ENCODE data around the gene LRRTM3. TPM values are rescaled to one million over a fixed set of nuclear protein-coding genes. Genes with fewer than 3 reads are reported as not detected.

The LRRTM3 gene
- total RNA-seq, 1 donor from 2014 or later, result 2.8 TPM

GRCh38 chr10:67043041-67043440, 117.2 kb downstream of the LRRTM3 start:
- no peak overlapping the region for H3K4me3 Mint-ChIP-seq
- no peak for DNase-seq (ENCODE audit: low read depth, low spot score)
- peaks cover 2% of the 10 kb centered on the region for H3K36me3 Mint-ChIP-seq (ENCODE audit: low read depth)
- H3K27me3 Mint-ChIP-seq (ENCODE audit: low read depth), result no peaks in the 10 kb centered on the region
- H3K27ac Mint-ChIP-seq (ENCODE audit: unreplicated experiment), result no peak overlapping the region
- TF ChIP-seq, protein P1, sequence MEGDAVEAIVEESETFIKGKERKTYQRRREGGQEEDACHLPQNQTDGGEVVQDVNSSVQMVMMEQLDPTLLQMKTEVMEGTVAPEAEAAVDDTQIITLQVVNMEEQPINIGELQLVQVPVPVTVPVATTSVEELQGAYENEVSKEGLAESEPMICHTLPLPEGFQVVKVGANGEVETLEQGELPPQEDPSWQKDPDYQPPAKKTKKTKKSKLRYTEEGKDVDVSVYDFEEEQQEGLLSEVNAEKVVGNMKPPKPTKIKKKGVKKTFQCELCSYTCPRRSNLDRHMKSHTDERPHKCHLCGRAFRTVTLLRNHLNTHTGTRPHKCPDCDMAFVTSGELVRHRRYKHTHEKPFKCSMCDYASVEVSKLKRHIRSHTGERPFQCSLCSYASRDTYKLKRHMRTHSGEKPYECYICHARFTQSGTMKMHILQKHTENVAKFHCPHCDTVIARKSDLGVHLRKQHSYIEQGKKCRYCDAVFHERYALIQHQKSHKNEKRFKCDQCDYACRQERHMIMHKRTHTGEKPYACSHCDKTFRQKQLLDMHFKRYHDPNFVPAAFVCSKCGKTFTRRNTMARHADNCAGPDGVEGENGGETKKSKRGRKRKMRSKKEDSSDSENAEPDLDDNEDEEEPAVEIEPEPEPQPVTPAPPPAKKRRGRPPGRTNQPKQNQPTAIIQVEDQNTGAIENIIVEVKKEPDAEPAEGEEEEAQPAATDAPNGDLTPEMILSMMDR (conservative IDR thresholded peaks at IDR 0.05), result no peak
- no peaks in the 10 kb centered on the region for H3K9me3 Mint-ChIP-seq
- no peaks in the 10 kb centered on the region for H3K4me1 Mint-ChIP-seq

- Mint-ChIP-seq H3K4me3 (no peak overlapping the region), H3K36me3 (ENCODE audit: low read depth) (peaks cover 2% of the 10 kb centered on the region), H3K27me3 (ENCODE audit: low read depth) (no peaks in the 10 kb centered on the region), H3K4me1 (peaks cover 5% of the 10 kb centered on the region), H3K9me3 (no peaks in the 10 kb centered on the region), H3K27ac (ENCODE audit: unreplicated experiment) (no peak overlapping the region)
- TF ChIP-seq, protein P1 (conservative IDR thresholded peaks at IDR 0.05), result no peak
- DNase-seq (ENCODE audit: low read depth, low spot score), result no peak
Observed at GRCh38 chr10:67045404-67045803, 119.6 kb downstream of the LRRTM3 start.

GRCh38 chr10:67046507-67046906, 120.7 kb downstream of the LRRTM3 start:
- Mint-ChIP-seq H3K9me3 (no peaks in the 10 kb centered on the region), H3K4me3 (no peak overlapping the region), H3K4me1 (peaks cover 10% of the 10 kb centered on the region), H3K27ac (ENCODE audit: unreplicated experiment) (no peak overlapping the region), H3K36me3 (ENCODE audit: low read depth) (peaks cover 2% of the 10 kb centered on the region), H3K27me3 (ENCODE audit: low read depth) (no peaks in the 10 kb centered on the region)
- DNase-seq (ENCODE audit: low read depth, low spot score), result no peak
- TF ChIP-seq, protein P1 (conservative IDR thresholded peaks at IDR 0.05), result no peak

- Mint-ChIP-seq H3K4me3 (no peak overlapping the region), H3K27me3 (ENCODE audit: low read depth) (no peaks in the 10 kb centered on the region)
- DNase-seq (ENCODE audit: low read depth, low spot score), result no peak
Observed at GRCh38 chr10:67049988-67050387, 124.2 kb downstream of the LRRTM3 start.

DNA sequence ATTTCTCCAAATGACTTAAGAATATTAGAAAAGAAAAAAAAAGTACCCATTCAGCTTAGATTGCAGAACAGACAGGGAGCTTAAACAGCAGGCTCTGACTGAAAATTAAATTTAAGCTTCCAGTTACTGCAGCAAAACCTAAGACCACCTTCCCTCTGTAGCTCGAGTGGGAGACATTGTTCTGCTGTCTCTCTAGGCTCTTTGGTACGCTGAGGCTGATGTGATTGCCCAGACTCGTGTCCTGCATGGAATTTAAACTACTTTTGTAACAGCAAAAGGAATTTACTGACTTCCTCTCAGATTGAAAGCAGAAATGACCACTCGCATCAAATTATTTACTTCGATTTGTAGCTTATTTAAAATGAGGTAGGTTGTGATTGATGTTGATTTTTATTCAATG, 124.6 kb downstream of the LRRTM3 start:
- DNase-seq (ENCODE audit: low read depth, low spot score), result no peak
- H3K4me1 Mint-ChIP-seq, result peaks cover 15% of the 10 kb centered on the region
- peaks cover 2% of the 10 kb centered on the region for H3K36me3 Mint-ChIP-seq (ENCODE audit: low read depth)
- H3K9me3 Mint-ChIP-seq, result no peaks in the 10 kb centered on the region
- no peaks in the 10 kb centered on the region for H3K27me3 Mint-ChIP-seq (ENCODE audit: low read depth)
- no peak overlapping the region for H3K4me3 Mint-ChIP-seq
- TF ChIP-seq, protein P1 (conservative IDR thresholded peaks at IDR 0.05), result no peak
- peak overlapping the region; percentile 36 for H3K27ac Mint-ChIP-seq (ENCODE audit: unreplicated experiment)

More at GRCh38 chr10:67049988-67050387, 124.2 kb downstream of the LRRTM3 start:
- TF ChIP-seq, protein P1 (conservative IDR thresholded peaks at IDR 0.05), result no peak
- H3K4me1 Mint-ChIP-seq, result peaks cover 15% of the 10 kb centered on the region
- H3K9me3 Mint-ChIP-seq, result no peaks in the 10 kb centered on the region
- H3K27ac Mint-ChIP-seq (ENCODE audit: unreplicated experiment), result no peak overlapping the region
- peaks cover 2% of the 10 kb centered on the region for H3K36me3 Mint-ChIP-seq (ENCODE audit: low read depth)

DNA sequence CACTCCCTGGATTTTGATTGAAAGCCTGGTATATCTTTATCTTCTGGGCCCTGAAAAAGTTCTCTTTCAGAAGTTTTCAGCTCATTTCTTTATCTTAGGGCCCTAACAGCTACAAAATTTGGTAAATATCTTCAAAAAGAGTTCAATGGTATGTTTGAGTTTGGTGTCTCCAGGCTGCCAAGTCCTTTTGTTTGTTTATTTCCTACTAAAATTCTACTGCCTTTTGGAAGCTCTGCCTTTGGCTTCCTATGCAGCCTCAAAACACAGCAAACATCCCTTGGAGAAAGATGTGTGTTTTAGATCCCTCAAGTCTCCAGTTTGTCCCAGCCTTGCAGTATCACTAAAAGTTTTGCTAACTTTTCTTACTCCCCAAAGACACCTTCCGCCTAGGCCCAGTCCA, 146.8 kb downstream of the LRRTM3 start:
- H3K9me3 Mint-ChIP-seq, result no peaks in the 10 kb centered on the region
- H3K27me3 Mint-ChIP-seq (ENCODE audit: low read depth), result no peaks in the 10 kb centered on the region
- no peaks in the 10 kb centered on the region for H3K36me3 Mint-ChIP-seq (ENCODE audit: low read depth)
- TF ChIP-seq, protein P1 (conservative IDR thresholded peaks at IDR 0.05), result no peak
- H3K4me1 Mint-ChIP-seq, result peaks cover 7% of the 10 kb centered on the region
- DNase-seq (ENCODE audit: low read depth, low spot score), result no peak
- no peak overlapping the region for H3K27ac Mint-ChIP-seq (ENCODE audit: unreplicated experiment)
- H3K4me3 Mint-ChIP-seq, result no peak overlapping the region

Data from neural crest cell (in vitro differentiated cells).